ENCODE data around the gene CELF4. TPM values are rescaled to one million over a fixed set of nuclear protein-coding genes. Genes with fewer than 3 reads are reported as not detected.

The CELF4 gene
- total and polyA plus RNA-seq, 10 of the 15 experiments (the other 5 are each of a cell fraction or from before 2014, with no cell fraction given): 0.03 to 0.32 TPM; not detected in 8

DNA sequence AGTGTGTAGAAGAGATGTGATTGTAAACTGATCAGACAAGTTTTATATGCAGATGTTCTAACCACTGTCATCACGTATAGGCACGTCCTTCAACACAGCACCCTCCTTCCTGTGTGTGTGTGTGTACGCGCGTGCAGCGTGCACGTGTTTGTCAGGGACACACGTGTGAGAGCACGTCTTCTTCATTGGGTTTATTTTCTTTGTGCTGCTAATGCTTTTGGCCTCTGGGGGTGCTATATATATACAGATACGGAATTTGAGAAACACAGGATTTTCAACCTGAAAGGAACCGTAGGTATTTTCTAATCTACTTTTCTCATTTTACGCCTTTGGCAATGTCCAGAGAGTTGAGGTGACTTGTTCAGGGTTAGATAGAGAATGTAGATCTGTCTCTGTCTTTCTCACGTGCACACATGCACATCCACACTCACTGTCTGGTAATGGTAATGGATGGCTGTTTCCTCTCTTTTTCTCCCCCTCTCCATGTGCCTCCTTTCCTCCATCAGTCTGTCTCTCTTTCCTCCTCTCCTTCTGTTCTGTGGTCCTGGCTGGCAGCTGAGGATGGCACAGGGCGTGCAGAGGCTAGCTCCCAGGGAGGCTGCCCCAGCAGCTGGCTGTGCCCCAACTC is 13.4 kb upstream of the CELF4 start:
- no peak overlapping the region for H3K9ac ChIP-seq (ENCODE audit: control insufficient read depth, insufficient read depth, low read length)
- no TSS peak for BruUV-seq (replicated peaks)
- H3K27ac ChIP-seq (ENCODE audit: control insufficient read depth, insufficient read depth): no peak overlapping the region
- H3K27me3 ChIP-seq (replicated peaks in 1 of 2; ENCODE audit: control insufficient read depth in 2 of 2, insufficient read depth in 2 of 2, low read length in 1 of 2): no peaks in the 10 kb centered on the region
- ATAC-seq (peak; percentile 68), DNase-seq (ENCODE audit: low read depth, low spot score) (no peak), FAIRE-seq (no peak)
- H2AFZ ChIP-seq (ENCODE audit: control insufficient read depth, low read depth, low read length): no peak overlapping the region
- no peaks in the 10 kb centered on the region for H3K36me3 ChIP-seq (ENCODE audit: control insufficient read depth in 2 of 2, insufficient read depth in 2 of 2, low read length in 1 of 2)
- intact Hi-C loops (cut with micrococcal nuclease; ENCODE audit: unreplicated experiment) (no loop called here), in situ Hi-C loops (cut with MboI) (no loop called here)
- 6% methylated on average over 14 of the region's 14 CpGs for WGBS (ENCODE audit: insufficient coverage, insufficient replicate concordance, low lambda C conversion rate, missing lambda C conversion rate)
- no peak overlapping the region for H3K4me2 ChIP-seq (ENCODE audit: control insufficient read depth, insufficient read depth)
- no peaks in the 10 kb centered on the region for H3K9me3 ChIP-seq (replicated peaks; ENCODE audit: control insufficient read depth, insufficient read depth, low read length)
- H3K4me1 ChIP-seq (ENCODE audit: control insufficient read depth, insufficient read depth, low read length): no peaks in the 10 kb centered on the region
- no peak overlapping the region for H3K4me3 ChIP-seq
- ChIA-PET RAD21 (ENCODE audit: unreplicated experiment) (no interaction called here), POLR2A (no interaction called here), CTCF (interaction anchor here (1.0 kb wide), 1 partner anchor 11 kb away, joined by 5 read pairs; no protein-coding TSS in a partner anchor), SMC1A (ENCODE audit: uncharacterized antibody, unreplicated experiment) (no interaction called here)
- TF ChIP-seq, protein P1, sequence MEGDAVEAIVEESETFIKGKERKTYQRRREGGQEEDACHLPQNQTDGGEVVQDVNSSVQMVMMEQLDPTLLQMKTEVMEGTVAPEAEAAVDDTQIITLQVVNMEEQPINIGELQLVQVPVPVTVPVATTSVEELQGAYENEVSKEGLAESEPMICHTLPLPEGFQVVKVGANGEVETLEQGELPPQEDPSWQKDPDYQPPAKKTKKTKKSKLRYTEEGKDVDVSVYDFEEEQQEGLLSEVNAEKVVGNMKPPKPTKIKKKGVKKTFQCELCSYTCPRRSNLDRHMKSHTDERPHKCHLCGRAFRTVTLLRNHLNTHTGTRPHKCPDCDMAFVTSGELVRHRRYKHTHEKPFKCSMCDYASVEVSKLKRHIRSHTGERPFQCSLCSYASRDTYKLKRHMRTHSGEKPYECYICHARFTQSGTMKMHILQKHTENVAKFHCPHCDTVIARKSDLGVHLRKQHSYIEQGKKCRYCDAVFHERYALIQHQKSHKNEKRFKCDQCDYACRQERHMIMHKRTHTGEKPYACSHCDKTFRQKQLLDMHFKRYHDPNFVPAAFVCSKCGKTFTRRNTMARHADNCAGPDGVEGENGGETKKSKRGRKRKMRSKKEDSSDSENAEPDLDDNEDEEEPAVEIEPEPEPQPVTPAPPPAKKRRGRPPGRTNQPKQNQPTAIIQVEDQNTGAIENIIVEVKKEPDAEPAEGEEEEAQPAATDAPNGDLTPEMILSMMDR (IDR thresholded peaks at IDR 0.05 in 2 of 3, conservative IDR thresholded peaks at IDR 0.05 in 1 of 3; ENCODE audit: control insufficient read depth in 2 of 3, extremely low read depth in 1 of 3, insufficient read depth in 1 of 3, low read depth in 3 of 3, low read length in 3 of 3): peak; percentile 14 to 28 (median 21); a peak in 2 of 6 replicates
- TF ChIP-seq BHLHE40 (IDR thresholded peaks at IDR 0.05; ENCODE audit: borderline replicate concordance in 1 of 2, low read depth in 2 of 2, low read length in 1 of 2) (peak; percentile 73 to 77), NR2C2 (IDR thresholded peaks at IDR 0.05; ENCODE audit: borderline replicate concordance, control insufficient read depth, insufficient read length, low read depth) (no peak)
- no peaks in the 10 kb centered on the region for H3K79me2 ChIP-seq (ENCODE audit: control insufficient read depth, insufficient read depth, low read length)
- H4K20me1 ChIP-seq (ENCODE audit: control insufficient read depth, insufficient read depth): no peaks in the 10 kb centered on the region

GRCh38 chr18:37578182-37578678 is 12.6 kb upstream of the CELF4 start:
- intact Hi-C loops (cut with micrococcal nuclease; ENCODE audit: unreplicated experiment) (no loop called here), in situ Hi-C loops (cut with MboI) (no loop called here)
- 29% methylated on average over 6 of the region's 6 CpGs for WGBS (ENCODE audit: insufficient coverage, insufficient replicate concordance, low lambda C conversion rate, missing lambda C conversion rate)
- Histone ChIP-seq H3K36me3 (ENCODE audit: control insufficient read depth in 2 of 2, insufficient read depth in 2 of 2, low read length in 1 of 2) (no peaks in the 10 kb centered on the region), H4K20me1 (ENCODE audit: control insufficient read depth, insufficient read depth) (no peaks in the 10 kb centered on the region), H3K4me2 (ENCODE audit: control insufficient read depth, insufficient read depth) (no peak overlapping the region), H3K27me3 (replicated peaks in 1 of 2; ENCODE audit: control insufficient read depth in 2 of 2, insufficient read depth in 2 of 2, low read length in 1 of 2) (no peaks in the 10 kb centered on the region), H3K9ac (ENCODE audit: control insufficient read depth, insufficient read depth, low read length) (no peak overlapping the region), H3K27ac (ENCODE audit: control insufficient read depth, insufficient read depth) (no peak overlapping the region), H3K4me1 (ENCODE audit: control insufficient read depth, insufficient read depth, low read length) (no peaks in the 10 kb centered on the region), H2AFZ (ENCODE audit: control insufficient read depth, low read depth, low read length) (no peak overlapping the region), H3K79me2 (ENCODE audit: control insufficient read depth, insufficient read depth, low read length) (no peaks in the 10 kb centered on the region), H3K4me3 (no peak overlapping the region), H3K9me3 (replicated peaks; ENCODE audit: control insufficient read depth, insufficient read depth, low read length) (no peaks in the 10 kb centered on the region)
- ChIA-PET POLR2A (no interaction called here), RAD21 (ENCODE audit: unreplicated experiment) (no interaction called here), CTCF (no interaction called here), SMC1A (ENCODE audit: uncharacterized antibody, unreplicated experiment) (no interaction called here)
- TF ChIP-seq TARDBP (IDR thresholded peaks at IDR 0.05; ENCODE audit: borderline replicate concordance) (no peak), NRF1 (conservative IDR thresholded peaks at IDR 0.05; ENCODE audit: low read depth, low read length) (no peak), HDAC2 (IDR thresholded peaks at IDR 0.05) (no peak), SUPT20H (IDR thresholded peaks at IDR 0.05; ENCODE audit: borderline replicate concordance, control insufficient read depth, low read depth, low read length) (no peak), RUNX3 (IDR thresholded peaks at IDR 0.05; ENCODE audit: low read length) (no peak), BCLAF1 (IDR thresholded peaks at IDR 0.05) (no peak), RAD21 (IDR thresholded peaks at IDR 0.05; ENCODE audit: insufficient read depth, low read depth, low read length) (no peak)
- ATAC-seq (no peak), DNase-seq (ENCODE audit: low read depth, low spot score) (no peak), FAIRE-seq (no peak)
- BruUV-seq (replicated peaks): no TSS peak

All from GM12878 (cell line).